Brain microvascular endothelial cell (primary cell): ENCODE results near the gene ACOX3.

Experiments used
- DNase-seq: peaks from one replicate; pipeline ENCODE4 v3.0.0-alpha.2; 2020
- H3K27ac ChIP-seq: fragments of 250-450 bp; sonication (Bioruptor Pico); 2 replicates; pipeline ENCODE4 v1.5.1; 2020; ENCODE audit warnings: mild to moderate bottlenecking, moderate library complexity
- H3K27me3 ChIP-seq: fragments of 250-450 bp; sonication (Bioruptor Pico); replicated peaks from 2 replicates; pipeline ENCODE4 v1.5.1; 2020; ENCODE audit warnings: mild to moderate bottlenecking
- H3K36me3 ChIP-seq: fragments of 250-450 bp; sonication (Bioruptor Pico); replicated peaks from 2 replicates; pipeline ENCODE4 v1.5.1; 2020; ENCODE audit warnings: mild to moderate bottlenecking
- H3K4me3 ChIP-seq: 2 replicates; pipeline ENCODE4 v1.5.1; 2011; ENCODE audit warnings: low read depth, mild to moderate bottlenecking, control low read depth, low read length, moderate library complexity
- CTCF ChIP-seq: IDR thresholded peaks from 2 replicates; pipeline ENCODE4 v1.5.1; 2011; ENCODE audit warnings: low read depth, mild to moderate bottlenecking, moderate library complexity, low read length, control low read depth, inconsistent platforms; ENCODE audit errors: missing control alignments
- in situ Hi-C: cut with HindIII; loops from 2 replicates; pipeline ENCODE4 v1.10.0; 2017; ENCODE audit warnings: low sequenced_read_pairs, low pct_ligation_motif_present

The ACOX3 gene

GRCh38 chr4:8395504-8396296 lies 44.8 kb downstream of the ACOX3 start:
- Histone ChIP-seq H3K27ac (no peak overlapping the region), H3K27me3 (no peaks in the 10 kb centered on the region), H3K4me3 (no peak overlapping the region), H3K36me3 (no peaks in the 10 kb centered on the region)
- TF ChIP-seq CTCF, result no peak
- no peak for DNase-seq
- in situ Hi-C loops, result no loop called here

GRCh38 chr4:8394806-8395205 lies 45.7 kb downstream of the ACOX3 start:
- no peaks in the 10 kb centered on the region for H3K36me3 ChIP-seq
- in situ Hi-C loops, result no loop called here
- TF ChIP-seq CTCF, result no peak
- no peak overlapping the region for H3K4me3 ChIP-seq
- no peak overlapping the region for H3K27ac ChIP-seq
- H3K27me3 ChIP-seq, result no peaks in the 10 kb centered on the region
- DNase-seq, result no peak

- DNase-seq, result no peak
- Histone ChIP-seq H3K27me3 (no peaks in the 10 kb centered on the region), H3K4me3 (no peak overlapping the region), H3K27ac (no peak overlapping the region), H3K36me3 (no peaks in the 10 kb centered on the region)
- TF ChIP-seq CTCF, result no peak
- in situ Hi-C loops, result no loop called here
Observed at GRCh38 chr4:8394061-8394519, 46.4 kb downstream of the ACOX3 start.

- Histone ChIP-seq H3K27ac (peak overlapping the region; percentile 37), H3K36me3 (no peaks in the 10 kb centered on the region), H3K27me3 (no peaks in the 10 kb centered on the region), H3K4me3 (no peak overlapping the region)
- in situ Hi-C loops, result no loop called here
- peak; percentile 56 for TF ChIP-seq CTCF
- DNase-seq, result peak; percentile 95
Observed at GRCh38 chr4:8393593-8394038, 46.9 kb downstream of the ACOX3 start.

- TF ChIP-seq CTCF, result no peak
- Histone ChIP-seq H3K4me3 (no peak overlapping the region), H3K36me3 (no peaks in the 10 kb centered on the region), H3K27ac (no peak overlapping the region), H3K27me3 (no peaks in the 10 kb centered on the region)
- no peak for DNase-seq
- in situ Hi-C loops, result no loop called here
Observed at GRCh38 chr4:8392591-8393190, 47.8 kb downstream of the ACOX3 start.
